Skeletal muscle tissue (tissue), 4 donors: ENCODE measurements around the gene CCSER2. TPM values are rescaled to one million over a fixed set of nuclear protein-coding genes. Genes with fewer than 3 reads are reported as not detected.

ENCODE experiments used
- H3K27ac ChIP-seq: one replicate; pipeline ENCODE4 v1.7.0; 2013; ENCODE audit warnings: mild to moderate bottlenecking, low read depth, low read length, inconsistent platforms
- H3K27me3 ChIP-seq, 3 donors: one replicate each; pipeline ENCODE4 v1.7.0; 2013; ENCODE audit warnings: low read length in 3 of 3; ENCODE audit not compliant: control insufficient read depth in 3 of 3, insufficient read depth in 3 of 3
- H3K36me3 ChIP-seq, 3 donors: one replicate each; pipeline ENCODE4 v1.7.0; 2013; ENCODE audit warnings: low read length in 3 of 3; ENCODE audit not compliant: control insufficient read depth in 3 of 3, insufficient read depth in 3 of 3
- H3K4me1 ChIP-seq, 3 donors: one replicate each; pipeline ENCODE4 v1.7.0; 2013; ENCODE audit warnings: low read length in 3 of 3, mild to moderate bottlenecking in 3 of 3; ENCODE audit not compliant: control insufficient read depth in 3 of 3, insufficient read depth in 3 of 3
- H3K4me3 ChIP-seq, 3 donors: one replicate each; pipeline ENCODE4 v1.7.0; 2013; ENCODE audit warnings: low read length in 3 of 3
- H3K9ac ChIP-seq, 3 donors: one replicate each; pipeline ENCODE4 v1.7.0; 2013; ENCODE audit warnings: low read length in 3 of 3, mild to moderate bottlenecking in 3 of 3, moderate library complexity in 2 of 3, low read depth in 1 of 3
- H3K9me3 ChIP-seq, 3 donors: one replicate each; pipeline ENCODE4 v1.7.0; 2013; ENCODE audit warnings: low read length in 3 of 3; ENCODE audit not compliant: control insufficient read depth in 3 of 3
- total RNA-seq: library from RNA; depleted of rRNA; stranded (reverse); fragments of >200 nt; gene quantifications from one replicate; pipeline ENCODE4 v1.2.3, GENCODE V29; 2014
- donor health status: Osteomylitis.

CCSER2 gene
- total RNA-seq, 1 donor from 2014 or later = 43.3 TPM

GRCh38 chr10:84453303-84453702, 124.9 kb downstream of the CCSER2 start:
- Histone ChIP-seq H3K27me3 (no peaks in the 10 kb centered on the region), H3K4me1 (peaks cover 0 to 9% (median 2%) of the 10 kb centered on the region in 3 donors), H3K27ac (no peak overlapping the region), H3K36me3 (peaks cover 0 to under 1% (median 0%) of the 10 kb centered on the region in 3 donors), H3K9me3 (no peaks in the 10 kb centered on the region), H3K4me3 (no peak overlapping the region), H3K9ac (no peak overlapping the region)

DNA sequence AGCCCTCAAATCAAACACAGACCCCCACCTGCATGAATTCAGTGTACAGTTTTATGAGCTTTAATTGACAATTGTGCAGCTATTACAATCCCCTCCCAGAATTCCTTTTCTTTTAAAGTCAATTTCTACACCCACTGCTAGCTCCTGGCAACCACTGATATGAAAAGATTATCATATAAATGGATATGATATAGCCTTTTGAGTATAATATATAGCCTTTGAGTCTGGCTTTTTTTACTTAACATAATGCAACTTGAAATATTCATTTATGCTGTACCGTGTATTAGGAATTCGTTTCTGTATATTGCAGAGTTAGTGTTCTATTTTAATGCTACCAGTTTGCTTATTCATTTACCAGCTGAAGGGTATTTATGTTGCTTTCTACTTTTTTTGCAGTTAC, 127.7 kb downstream of the CCSER2 start:
- Histone ChIP-seq H3K9ac (no peak overlapping the region), H3K27me3 (no peaks in the 10 kb centered on the region), H3K4me3 (no peak overlapping the region), H3K27ac (no peak overlapping the region), H3K4me1 (peaks cover 0 to 5% (median 0%) of the 10 kb centered on the region in 3 donors), H3K9me3 (peaks cover 0 to 3% (median 0%) of the 10 kb centered on the region in 3 donors), H3K36me3 (peaks cover 3 to 8% (median 6%) of the 10 kb centered on the region in 3 donors)

DNA sequence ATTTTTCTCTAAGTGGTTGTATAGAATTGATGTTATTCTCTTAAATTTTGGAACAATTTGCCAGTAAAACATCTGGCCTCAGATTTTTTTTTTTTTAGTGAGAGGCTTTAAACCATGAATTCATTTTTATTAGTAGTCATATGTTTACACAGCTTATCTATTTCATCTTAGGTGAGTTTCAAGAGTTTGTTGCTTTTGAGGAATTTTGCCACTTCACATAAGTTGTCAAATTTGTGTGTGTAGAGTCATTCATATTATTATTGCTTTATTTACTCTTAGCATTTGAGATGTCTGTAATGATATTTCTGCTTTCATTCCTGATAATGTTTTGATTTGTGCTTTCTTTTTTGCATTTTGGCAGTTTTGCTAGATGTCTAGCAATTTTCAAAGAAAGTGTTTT, 132.1 kb downstream of the CCSER2 start:
- H3K4me1 ChIP-seq = peaks cover 0 to 11% (median 5%) of the 10 kb centered on the region in 3 donors
- no peak overlapping the region for H3K9ac ChIP-seq
- peaks cover 0 to 3% (median 0%) of the 10 kb centered on the region in 3 donors for H3K9me3 ChIP-seq
- H3K36me3 ChIP-seq = peaks cover 5 to 13% (median 11%) of the 10 kb centered on the region in 3 donors
- H3K27me3 ChIP-seq = no peaks in the 10 kb centered on the region
- H3K4me3 ChIP-seq = no peak overlapping the region
- no peak overlapping the region for H3K27ac ChIP-seq

GRCh38 chr10:84469470-84469869, 141.1 kb downstream of the CCSER2 start:
- no peak overlapping the region for H3K9ac ChIP-seq
- no peaks in the 10 kb centered on the region for H3K27me3 ChIP-seq
- no peak overlapping the region for H3K27ac ChIP-seq
- H3K4me3 ChIP-seq = no peak overlapping the region
- no peaks in the 10 kb centered on the region for H3K4me1 ChIP-seq
- H3K36me3 ChIP-seq = peaks cover 2 to 19% (median 8%) of the 10 kb centered on the region in 3 donors
- H3K9me3 ChIP-seq = no peaks in the 10 kb centered on the region

GRCh38 chr10:84473136-84473535, 144.7 kb downstream of the CCSER2 start:
- H3K9ac ChIP-seq = no peak overlapping the region
- no peaks in the 10 kb centered on the region for H3K4me1 ChIP-seq
- H3K36me3 ChIP-seq = peaks cover 0 to 5% (median 5%) of the 10 kb centered on the region in 3 donors
- no peaks in the 10 kb centered on the region for H3K27me3 ChIP-seq
- no peak overlapping the region for H3K4me3 ChIP-seq
- H3K9me3 ChIP-seq = no peaks in the 10 kb centered on the region
- no peak overlapping the region for H3K27ac ChIP-seq

GRCh38 chr10:84477398-84478128, 149.2 kb downstream of the CCSER2 start:
- H3K9ac ChIP-seq = no peak overlapping the region
- H3K36me3 ChIP-seq = peaks cover 0 to 6% (median 5%) of the 10 kb centered on the region in 3 donors
- H3K9me3 ChIP-seq = no peaks in the 10 kb centered on the region
- no peak overlapping the region for H3K4me3 ChIP-seq
- no peaks in the 10 kb centered on the region for H3K27me3 ChIP-seq
- H3K27ac ChIP-seq = no peak overlapping the region
- no peaks in the 10 kb centered on the region for H3K4me1 ChIP-seq

GRCh38 chr10:84478151-84478550, 149.8 kb downstream of the CCSER2 start:
- Histone ChIP-seq H3K27me3 (no peaks in the 10 kb centered on the region), H3K4me1 (no peaks in the 10 kb centered on the region), H3K9me3 (no peaks in the 10 kb centered on the region), H3K4me3 (no peak overlapping the region), H3K36me3 (peaks cover 0 to 6% (median 5%) of the 10 kb centered on the region in 3 donors), H3K27ac (no peak overlapping the region), H3K9ac (no peak overlapping the region)

- H3K4me1 ChIP-seq = no peaks in the 10 kb centered on the region
- peaks cover 0 to 6% (median 5%) of the 10 kb centered on the region in 3 donors for H3K36me3 ChIP-seq
- H3K4me3 ChIP-seq = no peak overlapping the region
- no peaks in the 10 kb centered on the region for H3K9me3 ChIP-seq
- no peak overlapping the region for H3K27ac ChIP-seq
- H3K27me3 ChIP-seq = no peaks in the 10 kb centered on the region
- H3K9ac ChIP-seq = no peak overlapping the region
Observed at GRCh38 chr10:84478679-84479078, 150.3 kb downstream of the CCSER2 start.

DNA sequence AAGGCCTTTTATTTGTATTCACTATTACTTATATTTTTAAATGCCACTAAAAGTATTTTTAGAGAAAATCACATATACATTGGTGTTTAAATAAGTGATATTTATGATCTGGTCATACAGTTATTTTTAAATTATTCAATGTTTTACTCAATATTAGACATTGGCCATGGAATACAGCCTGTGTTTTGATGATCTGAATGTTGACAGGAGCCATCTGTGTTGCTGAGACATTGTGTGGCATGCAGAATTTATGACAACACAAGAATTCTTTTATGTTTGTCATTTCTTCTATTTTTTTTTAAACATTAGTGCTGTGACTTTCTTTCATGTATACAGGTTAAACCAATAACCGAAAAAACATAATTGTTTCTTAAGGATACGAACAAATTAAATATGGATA, 156.2 kb downstream of the CCSER2 start:
- Histone ChIP-seq H3K9ac (no peak overlapping the region), H3K4me1 (no peaks in the 10 kb centered on the region), H3K27me3 (no peaks in the 10 kb centered on the region), H3K36me3 (no peaks in the 10 kb centered on the region), H3K9me3 (no peaks in the 10 kb centered on the region), H3K27ac (no peak overlapping the region), H3K4me3 (no peak overlapping the region)

- Histone ChIP-seq H3K9me3 (no peaks in the 10 kb centered on the region), H3K27ac (no peak overlapping the region), H3K36me3 (no peaks in the 10 kb centered on the region), H3K27me3 (no peaks in the 10 kb centered on the region), H3K9ac (no peak overlapping the region), H3K4me3 (no peak overlapping the region), H3K4me1 (peaks cover 0 to 9% (median 7%) of the 10 kb centered on the region in 3 donors)
Observed at GRCh38 chr10:84493361-84493760, 165.0 kb downstream of the CCSER2 start.
